ENCODE measurements around the gene PI16.

Gene PI16

DNA sequence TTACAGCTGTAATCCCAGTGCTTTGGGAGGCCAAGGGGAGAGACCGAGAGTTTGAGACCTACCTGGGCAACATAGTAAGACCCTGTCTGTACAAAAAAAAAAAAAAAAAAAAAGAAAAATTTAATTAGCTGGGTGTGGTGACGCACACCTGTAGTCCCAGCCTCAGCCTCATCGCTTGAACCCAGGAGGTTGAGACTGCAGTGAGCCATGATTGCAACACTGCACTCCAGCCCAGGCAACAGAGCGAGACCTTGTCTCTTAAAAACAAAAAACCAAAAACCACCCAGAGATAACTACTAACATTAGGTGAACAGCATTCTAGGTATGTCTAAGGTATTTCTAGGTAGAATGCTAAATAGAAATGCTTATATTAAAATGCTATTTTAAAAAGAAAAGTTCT, 21.0 kb upstream of the PI16 start:
- TF ChIP-seq, protein P1, sequence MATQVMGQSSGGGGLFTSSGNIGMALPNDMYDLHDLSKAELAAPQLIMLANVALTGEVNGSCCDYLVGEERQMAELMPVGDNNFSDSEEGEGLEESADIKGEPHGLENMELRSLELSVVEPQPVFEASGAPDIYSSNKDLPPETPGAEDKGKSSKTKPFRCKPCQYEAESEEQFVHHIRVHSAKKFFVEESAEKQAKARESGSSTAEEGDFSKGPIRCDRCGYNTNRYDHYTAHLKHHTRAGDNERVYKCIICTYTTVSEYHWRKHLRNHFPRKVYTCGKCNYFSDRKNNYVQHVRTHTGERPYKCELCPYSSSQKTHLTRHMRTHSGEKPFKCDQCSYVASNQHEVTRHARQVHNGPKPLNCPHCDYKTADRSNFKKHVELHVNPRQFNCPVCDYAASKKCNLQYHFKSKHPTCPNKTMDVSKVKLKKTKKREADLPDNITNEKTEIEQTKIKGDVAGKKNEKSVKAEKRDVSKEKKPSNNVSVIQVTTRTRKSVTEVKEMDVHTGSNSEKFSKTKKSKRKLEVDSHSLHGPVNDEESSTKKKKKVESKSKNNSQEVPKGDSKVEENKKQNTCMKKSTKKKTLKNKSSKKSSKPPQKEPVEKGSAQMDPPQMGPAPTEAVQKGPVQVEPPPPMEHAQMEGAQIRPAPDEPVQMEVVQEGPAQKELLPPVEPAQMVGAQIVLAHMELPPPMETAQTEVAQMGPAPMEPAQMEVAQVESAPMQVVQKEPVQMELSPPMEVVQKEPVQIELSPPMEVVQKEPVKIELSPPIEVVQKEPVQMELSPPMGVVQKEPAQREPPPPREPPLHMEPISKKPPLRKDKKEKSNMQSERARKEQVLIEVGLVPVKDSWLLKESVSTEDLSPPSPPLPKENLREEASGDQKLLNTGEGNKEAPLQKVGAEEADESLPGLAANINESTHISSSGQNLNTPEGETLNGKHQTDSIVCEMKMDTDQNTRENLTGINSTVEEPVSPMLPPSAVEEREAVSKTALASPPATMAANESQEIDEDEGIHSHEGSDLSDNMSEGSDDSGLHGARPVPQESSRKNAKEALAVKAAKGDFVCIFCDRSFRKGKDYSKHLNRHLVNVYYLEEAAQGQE (IDR thresholded peaks at IDR 0.05; ENCODE audit: insufficient read depth in 1 of 2, low read depth in 2 of 2, low read length in 2 of 2): no peak
- TF ChIP-seq TAF1 (IDR thresholded peaks at IDR 0.05; ENCODE audit: borderline replicate concordance, insufficient read depth, low read length): no peak
- TF ChIP-seq FOXP2 (optimal IDR thresholded peaks at IDR 0.05; ENCODE audit: borderline replicate concordance, extremely low read depth, extremely low read length, insufficient read depth): no peak
- no peak for TF ChIP-seq SIN3A (IDR thresholded peaks at IDR 0.05; ENCODE audit: borderline replicate concordance, insufficient read depth, low read length)
- TF ChIP-seq POLR2AphosphoS5 (IDR thresholded peaks at IDR 0.05; ENCODE audit: low read depth, low read length): no peak

DNA sequence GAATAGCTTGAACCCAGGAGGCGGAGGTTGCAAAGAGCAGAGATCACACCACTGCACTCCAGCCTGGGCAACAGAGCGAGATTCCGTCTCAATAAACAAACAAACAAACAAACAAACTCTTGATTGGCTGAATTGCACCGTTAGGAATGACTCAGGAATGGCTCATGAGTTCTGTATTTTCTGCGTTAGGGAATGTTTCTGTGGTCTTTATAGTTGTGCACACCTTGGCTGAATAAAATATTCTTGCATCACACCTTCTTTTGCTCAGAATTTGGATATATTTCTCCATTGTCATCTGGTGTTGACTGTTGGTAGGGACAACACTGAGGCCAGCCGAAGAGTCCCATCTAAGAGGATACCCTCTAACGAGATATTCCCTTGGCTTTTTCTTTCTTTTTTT, 19.6 kb upstream of the PI16 start:
- TF ChIP-seq SIN3A (IDR thresholded peaks at IDR 0.05; ENCODE audit: borderline replicate concordance, insufficient read depth, low read length) (no peak), POLR2AphosphoS5 (IDR thresholded peaks at IDR 0.05; ENCODE audit: low read depth, low read length) (no peak), FOXP2 (optimal IDR thresholded peaks at IDR 0.05; ENCODE audit: borderline replicate concordance, extremely low read depth, extremely low read length, insufficient read depth) (no peak), TAF1 (IDR thresholded peaks at IDR 0.05; ENCODE audit: borderline replicate concordance, insufficient read depth, low read length) (no peak)
- TF ChIP-seq, protein P1 (IDR thresholded peaks at IDR 0.05; ENCODE audit: insufficient read depth in 1 of 2, low read depth in 2 of 2, low read length in 2 of 2): no peak

DNA sequence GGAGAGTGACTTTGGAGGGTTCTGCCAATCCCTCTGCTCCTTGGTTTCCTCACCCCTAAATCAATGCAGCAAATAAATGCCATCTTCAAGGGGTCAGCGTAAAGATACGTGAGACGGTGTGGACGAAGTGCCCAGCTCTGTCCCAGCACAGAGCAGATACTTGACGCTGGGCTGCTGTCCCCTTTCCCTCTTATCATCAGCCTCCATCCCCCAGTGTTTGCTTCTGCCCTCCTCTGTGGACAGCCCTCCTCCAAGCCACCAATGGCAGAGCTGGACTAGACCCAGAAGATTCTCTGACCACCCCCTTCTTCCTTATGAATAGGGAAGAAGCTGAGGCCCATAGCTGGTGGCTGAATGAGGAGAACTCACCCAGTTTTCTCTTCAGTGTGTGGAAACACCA, 17.7 kb upstream of the PI16 start:
- TF ChIP-seq, protein P1 (IDR thresholded peaks at IDR 0.05; ENCODE audit: insufficient read depth in 1 of 2, low read depth in 2 of 2, low read length in 2 of 2): no peak
- no peak for TF ChIP-seq POLR2AphosphoS5 (IDR thresholded peaks at IDR 0.05; ENCODE audit: low read depth, low read length)
- no peak for TF ChIP-seq SIN3A (IDR thresholded peaks at IDR 0.05; ENCODE audit: borderline replicate concordance, insufficient read depth, low read length)
- TF ChIP-seq FOXP2 (optimal IDR thresholded peaks at IDR 0.05; ENCODE audit: borderline replicate concordance, extremely low read depth, extremely low read length, insufficient read depth): no peak
- TF ChIP-seq TAF1 (IDR thresholded peaks at IDR 0.05; ENCODE audit: borderline replicate concordance, insufficient read depth, low read length): no peak

DNA sequence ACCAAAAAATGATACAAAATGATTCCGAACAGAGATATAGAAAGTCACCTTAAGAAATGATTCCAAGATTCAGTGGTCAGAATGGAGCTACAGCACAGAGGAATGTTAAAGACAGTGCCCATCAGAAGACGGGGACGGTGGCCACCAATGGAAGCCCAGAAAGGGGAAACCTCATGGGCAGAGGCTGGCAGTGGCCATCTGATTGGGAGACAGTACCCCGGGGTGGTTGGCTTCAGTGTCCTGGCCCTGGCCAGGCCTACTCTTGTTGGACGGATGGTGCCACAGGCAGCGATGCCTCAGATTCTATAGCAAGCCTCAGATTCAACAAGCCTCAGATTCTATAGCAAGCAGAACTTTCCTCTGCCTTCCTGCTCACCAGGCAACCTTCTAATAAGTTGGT, 16.6 kb upstream of the PI16 start:
- TF ChIP-seq FOXP2 (optimal IDR thresholded peaks at IDR 0.05; ENCODE audit: borderline replicate concordance, extremely low read depth, extremely low read length, insufficient read depth) (no peak), POLR2AphosphoS5 (IDR thresholded peaks at IDR 0.05; ENCODE audit: low read depth, low read length) (no peak), SIN3A (IDR thresholded peaks at IDR 0.05; ENCODE audit: borderline replicate concordance, insufficient read depth, low read length) (no peak), TAF1 (IDR thresholded peaks at IDR 0.05; ENCODE audit: borderline replicate concordance, insufficient read depth, low read length) (no peak)
- TF ChIP-seq, protein P1 (IDR thresholded peaks at IDR 0.05; ENCODE audit: insufficient read depth in 1 of 2, low read depth in 2 of 2, low read length in 2 of 2): no peak

DNA sequence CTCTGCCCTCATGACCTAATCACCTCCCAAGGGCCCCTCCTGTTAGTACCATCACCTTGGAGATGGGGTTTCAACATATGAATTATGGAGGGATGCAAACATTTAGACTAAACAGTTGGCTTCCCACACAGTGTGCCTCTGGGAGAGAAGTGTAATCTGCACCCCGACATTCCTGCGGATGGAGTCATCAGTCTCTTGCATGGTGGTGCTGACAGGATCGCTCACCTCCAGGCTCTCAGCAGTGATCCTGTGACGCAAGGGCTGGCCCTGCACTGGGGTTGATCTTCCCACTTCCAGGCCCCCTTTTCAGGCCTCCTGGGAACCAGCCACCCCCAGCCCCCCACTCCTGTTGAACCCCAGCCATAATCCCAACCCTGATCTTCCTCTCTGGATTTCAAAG, 16.0 kb upstream of the PI16 start:
- TF ChIP-seq, protein P1 (IDR thresholded peaks at IDR 0.05; ENCODE audit: insufficient read depth in 1 of 2, low read depth in 2 of 2, low read length in 2 of 2): no peak
- TF ChIP-seq FOXP2 (optimal IDR thresholded peaks at IDR 0.05; ENCODE audit: borderline replicate concordance, extremely low read depth, extremely low read length, insufficient read depth) (no peak), POLR2AphosphoS5 (IDR thresholded peaks at IDR 0.05; ENCODE audit: low read depth, low read length) (no peak), TAF1 (IDR thresholded peaks at IDR 0.05; ENCODE audit: borderline replicate concordance, insufficient read depth, low read length) (no peak), SIN3A (IDR thresholded peaks at IDR 0.05; ENCODE audit: borderline replicate concordance, insufficient read depth, low read length) (no peak)
